Sciatic nerve (tissue), 2 donors: ENCODE results near the gene TMEM168. TPM values are rescaled to one million over a fixed set of nuclear protein-coding genes. Genes with fewer than 3 reads are reported as not detected.

Experiments
- ATAC-seq: fragments of 200-7000 bp; cut with Tn5 transposase; one replicate; pipeline ENCODE4 v1.9.1; 2020; ENCODE audit warnings: mild to moderate bottlenecking, moderate library complexity
- DNase-seq: peaks from one replicate; pipeline ENCODE4 v3.0.0-alpha.2; 2020; ENCODE audit warnings: low spot score
- intact Hi-C: fragments of 100-400 bp; cut with DNase I; formaldehyde crosslinking; loops from one replicate; pipeline ENCODE4 v1.14.2; 2022
- total RNA-seq: library from RNA; stranded (reverse); fragmentation: NEBNext Ultra II Directional; extraction: Animal tissue kit (Norgen Biotek cat#: 25700); gene quantifications from one replicate; pipeline ENCODE4 v1.2.1, GENCODE V29; 2021
- donor health status: DM: no; HTN: no; CAD: no.
- donor health status: DM: no; HTN: no; CAD: no.

TMEM168 gene
- total RNA-seq, 1 donor from 2014 or later, result 37.0 TPM

DNA sequence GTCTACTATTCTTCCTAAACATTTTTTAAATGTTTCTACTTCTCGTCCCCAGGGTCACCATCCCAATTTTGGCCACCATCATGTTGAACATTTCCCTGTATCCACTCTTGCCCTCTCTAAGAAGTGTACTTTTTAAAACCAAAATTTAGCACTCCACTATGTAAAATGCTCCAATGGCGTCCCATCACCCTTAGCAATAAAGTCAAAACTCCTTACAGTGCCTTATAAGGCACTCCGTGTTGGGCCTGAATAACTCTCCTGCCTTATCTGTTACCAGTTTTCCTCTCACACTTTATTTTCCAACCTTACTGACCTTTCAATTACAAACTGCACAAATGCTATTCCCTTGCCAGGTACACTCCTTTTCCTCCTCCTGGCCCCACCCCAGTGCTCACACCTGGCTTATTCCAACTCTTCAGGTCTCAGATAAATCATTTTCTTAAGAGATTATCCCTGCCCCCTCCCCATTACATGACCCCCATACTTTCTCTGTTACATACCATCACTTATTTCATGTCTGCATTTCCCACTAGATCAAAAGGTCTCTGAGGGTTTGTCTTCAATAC lies 1.3 kb downstream of the TMEM168 start:
- ATAC-seq, result no peak
- no peak for DNase-seq
- intact Hi-C loops, result no loop called here

DNA sequence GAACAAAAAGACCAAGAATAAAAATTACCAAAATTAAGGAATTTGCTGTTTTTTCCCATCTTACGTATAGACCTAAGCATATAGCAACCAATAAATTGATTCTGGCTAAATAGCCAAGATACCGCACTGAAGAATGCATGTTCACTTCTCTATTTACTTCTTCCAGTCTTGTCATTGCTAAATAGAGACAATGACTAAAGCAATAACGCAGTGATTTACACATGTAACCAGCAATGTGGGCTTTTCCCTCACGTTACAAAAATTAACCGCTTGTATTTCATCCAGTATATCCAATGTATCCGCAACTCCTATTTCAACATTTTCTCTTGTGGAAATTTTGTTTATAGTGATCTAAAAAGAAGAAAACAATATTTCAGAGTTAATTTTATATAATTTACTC lies 5.6 kb downstream of the TMEM168 start:
- intact Hi-C loops, result no loop called here
- no peak for ATAC-seq

DNA sequence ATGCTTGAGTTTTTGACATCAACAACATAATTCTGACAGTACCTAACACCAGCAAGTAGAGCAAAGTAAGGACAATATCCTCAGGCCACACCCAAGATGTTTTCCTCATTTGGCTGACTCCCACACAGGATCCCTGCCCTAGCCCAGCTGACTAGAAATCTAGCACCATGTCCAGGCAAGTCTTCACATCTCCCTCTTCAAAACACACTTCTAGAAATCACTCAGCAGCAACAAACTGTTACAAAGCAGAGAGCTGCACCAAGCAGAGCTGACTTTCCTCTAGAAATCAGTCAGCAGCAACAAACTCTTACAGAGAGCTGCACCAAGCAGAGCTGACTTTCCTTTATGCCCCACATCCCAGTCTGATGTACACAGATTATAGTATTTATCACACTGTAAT lies 7.7 kb downstream of the TMEM168 start:
- intact Hi-C loops, result no loop called here
- DNase-seq (no peak), ATAC-seq (no peak)

More for the DNA sequence above, 5.6 kb downstream of the TMEM168 start:
- DNase-seq, result no peak

DNA sequence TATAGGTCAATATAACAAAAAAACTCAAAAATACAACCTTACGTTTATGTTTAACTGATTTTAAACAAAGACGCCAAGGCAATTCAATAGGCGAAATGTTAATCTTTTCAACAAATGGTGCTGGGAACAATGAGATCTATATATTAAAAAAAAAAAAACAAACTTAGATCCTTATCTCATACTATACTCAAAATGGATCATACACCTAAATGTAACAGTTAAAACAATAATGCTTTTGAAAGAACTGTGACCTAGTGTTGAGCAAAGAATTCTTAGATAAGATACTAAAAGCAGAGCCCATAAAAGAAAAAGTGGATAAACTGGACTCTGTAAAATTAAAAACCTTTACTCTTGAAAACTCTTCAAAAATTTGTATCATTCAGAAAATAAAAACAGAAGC lies 8.6 kb downstream of the TMEM168 start:
- ATAC-seq (no peak), DNase-seq (no peak)
- intact Hi-C loops, result no loop called here

DNA sequence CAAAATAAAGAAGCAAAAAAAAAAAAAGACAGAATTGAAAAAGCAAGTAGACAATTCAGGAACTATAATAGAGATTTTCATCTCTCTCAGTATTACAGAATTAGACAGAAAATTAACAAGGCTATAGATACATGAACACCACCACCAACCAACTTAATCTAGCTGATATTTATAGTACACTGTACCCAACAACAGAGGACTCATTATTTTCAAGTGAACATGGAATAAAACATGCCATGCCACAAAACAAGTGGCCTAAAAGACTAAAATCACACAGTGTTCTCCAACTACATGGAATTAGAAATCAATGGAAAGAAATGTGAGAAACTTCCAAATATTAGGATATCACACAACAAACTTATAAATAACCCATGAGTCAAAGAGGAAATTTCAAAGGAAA lies 9.1 kb downstream of the TMEM168 start:
- ATAC-seq (no peak), DNase-seq (no peak)
- intact Hi-C loops, result no loop called here

DNA sequence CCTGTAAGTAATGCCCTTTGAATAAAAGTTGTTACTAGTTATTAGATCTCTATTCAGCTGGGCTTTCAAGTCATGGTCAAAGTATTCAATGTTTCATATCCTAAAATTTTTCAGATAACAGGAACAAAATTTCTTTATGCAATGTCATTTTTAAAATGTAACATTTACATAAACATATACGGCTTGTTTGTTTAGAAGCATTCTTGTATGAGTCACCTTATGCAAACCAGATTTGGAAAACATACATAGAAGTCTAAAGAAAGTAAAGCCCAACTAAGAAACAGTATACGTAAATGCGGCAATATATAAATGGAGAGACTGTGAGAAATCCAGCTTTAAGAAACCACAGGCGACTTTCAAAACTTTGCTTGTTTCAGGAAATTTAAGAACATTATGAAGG lies 10.5 kb downstream of the TMEM168 start:
- no peak for DNase-seq
- ATAC-seq, result no peak
- intact Hi-C loops, result no loop called here

DNA sequence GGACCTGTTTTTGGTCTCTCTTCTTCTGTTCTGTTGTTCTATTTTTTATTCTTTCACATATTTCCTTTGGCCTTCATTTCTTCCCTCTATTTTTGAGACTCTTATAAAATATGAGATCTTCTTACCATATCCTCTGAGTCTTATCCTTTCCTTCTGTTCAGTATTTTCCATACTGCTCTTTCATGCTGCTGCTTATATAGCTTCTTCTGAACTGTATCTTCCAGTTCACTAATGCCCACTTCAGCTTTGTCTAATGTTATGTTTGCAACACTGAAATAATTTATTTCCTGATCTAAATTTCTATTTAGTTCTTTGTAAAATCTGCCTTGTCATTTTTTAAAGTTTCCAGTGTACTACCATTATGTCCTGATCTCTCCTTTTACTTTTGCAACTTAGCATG lies 12.8 kb downstream of the TMEM168 start:
- ATAC-seq (no peak), DNase-seq (no peak)
- intact Hi-C loops, result no loop called here

DNA sequence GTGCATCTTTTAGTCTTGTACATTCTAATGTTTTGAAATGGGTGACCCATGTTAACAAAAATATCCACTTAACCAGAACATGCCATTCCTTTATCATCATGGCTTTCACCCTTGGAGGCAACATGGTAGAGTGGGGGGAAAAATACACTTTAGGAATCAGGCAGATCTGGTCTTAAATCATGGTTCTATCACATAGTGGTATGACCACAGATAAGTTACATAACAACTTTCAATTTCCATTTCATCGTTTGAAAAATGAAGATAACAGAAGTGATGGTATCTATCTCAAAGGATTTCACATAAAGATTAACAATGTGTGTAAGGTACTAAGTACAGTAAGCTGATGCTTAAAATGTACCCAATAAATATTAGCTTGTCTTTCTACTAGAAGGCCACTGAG lies 19.0 kb downstream of the TMEM168 start:
- ATAC-seq, result no peak
- intact Hi-C loops, result no loop called here

DNA sequence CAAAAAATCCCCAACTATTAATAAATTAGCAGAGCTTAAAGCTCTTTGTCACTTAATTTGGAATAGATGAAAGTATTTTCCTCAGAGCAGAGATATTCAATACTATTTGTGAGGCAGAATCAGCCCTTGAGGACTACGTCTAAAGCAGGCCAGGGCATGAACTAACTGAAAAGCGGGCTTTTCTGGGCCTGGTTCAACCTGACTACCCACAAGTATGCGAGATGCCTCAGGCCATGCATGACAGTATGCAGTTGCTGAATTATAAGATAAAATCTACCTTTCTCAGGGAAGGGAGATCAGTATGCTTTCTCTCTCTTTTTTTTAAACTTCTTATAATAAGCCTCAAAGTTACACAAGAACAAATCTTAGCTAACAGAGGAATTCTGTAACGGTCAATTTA lies 20.1 kb downstream of the TMEM168 start:
- intact Hi-C loops, result no loop called here
- ATAC-seq (no peak), DNase-seq (no peak)

More for the DNA sequence above, 19.0 kb downstream of the TMEM168 start:
- DNase-seq, result no peak

DNA sequence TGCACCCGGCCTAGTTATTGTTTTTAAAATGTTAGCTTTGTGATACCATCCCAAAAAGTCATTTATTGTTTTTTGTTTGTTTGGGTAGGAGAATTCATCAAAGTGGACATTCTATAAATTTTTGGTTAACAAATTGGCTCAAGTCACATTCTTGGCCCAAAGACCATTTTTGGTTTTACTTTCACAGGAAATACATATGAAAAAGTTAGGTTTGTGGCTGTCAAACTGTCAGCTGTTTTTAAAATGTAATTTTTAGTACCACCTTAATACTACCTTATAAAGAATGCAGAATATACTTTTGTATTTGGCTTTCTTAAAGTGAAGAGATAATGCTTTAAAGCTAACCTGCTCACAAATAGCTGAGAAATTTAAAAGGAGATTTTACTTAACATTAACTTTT lies 25.1 kb downstream of the TMEM168 start:
- ATAC-seq, result no peak
- intact Hi-C loops, result no loop called here
- no peak for DNase-seq

DNA sequence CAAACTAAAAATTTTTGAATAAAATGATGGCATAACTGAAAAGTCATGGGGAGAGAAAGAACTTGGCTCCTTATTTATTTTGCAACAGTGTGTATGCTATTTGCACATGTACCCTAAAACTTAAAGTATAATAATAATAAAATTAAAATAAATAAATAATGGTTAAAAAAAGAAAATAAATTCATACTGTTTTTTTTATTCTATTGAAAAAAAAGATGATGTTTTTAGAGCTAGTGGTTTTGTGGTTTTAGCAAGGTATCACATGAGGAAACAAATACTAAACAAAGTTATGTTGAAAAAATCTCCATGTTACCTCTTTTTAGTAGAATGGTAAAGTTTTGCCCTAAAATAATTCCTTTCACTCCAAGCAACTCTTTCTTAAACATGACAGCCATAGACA lies 26.2 kb downstream of the TMEM168 start:
- no peak for ATAC-seq
- intact Hi-C loops, result no loop called here
- DNase-seq, result no peak

DNA sequence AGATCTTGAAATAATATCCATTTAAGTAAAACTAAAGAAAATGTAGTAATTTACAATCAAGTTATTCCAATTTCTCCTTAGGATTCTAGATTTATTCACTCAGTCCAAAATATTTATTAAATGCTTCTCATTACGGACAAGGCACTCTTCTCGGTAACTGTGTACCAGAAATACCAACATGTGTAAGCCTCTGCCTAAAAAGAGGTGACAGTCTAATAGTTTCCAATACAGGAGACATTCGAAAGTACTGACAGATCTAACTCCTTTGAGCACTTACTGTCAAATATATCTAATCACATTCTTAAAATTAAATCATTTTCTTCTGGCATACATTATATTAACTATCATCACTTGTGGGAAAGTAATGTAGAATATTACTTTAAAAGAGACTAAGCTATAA lies 26.9 kb downstream of the TMEM168 start:
- DNase-seq (no peak), ATAC-seq (no peak)
- intact Hi-C loops, result no loop called here

DNA sequence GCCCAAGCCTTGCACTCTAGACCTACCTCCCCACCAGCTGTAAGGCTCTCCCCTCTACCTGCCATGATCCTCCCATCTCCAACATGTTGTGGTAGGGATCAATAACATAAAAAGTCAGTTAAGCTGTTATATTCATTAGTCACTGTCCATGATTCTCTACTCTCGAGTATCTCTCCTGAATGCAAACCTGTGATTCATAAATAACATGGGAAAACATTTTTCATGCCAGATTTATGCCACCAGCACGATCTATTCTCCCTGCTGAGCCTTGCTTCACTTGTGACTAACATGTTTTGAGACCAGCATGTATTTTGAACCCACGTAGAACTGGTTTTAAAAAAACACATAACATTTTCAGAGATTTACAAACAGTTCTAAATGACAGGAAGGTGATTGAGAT lies 30.3 kb downstream of the TMEM168 start:
- intact Hi-C loops, result no loop called here
- DNase-seq (no peak), ATAC-seq (no peak)

DNA sequence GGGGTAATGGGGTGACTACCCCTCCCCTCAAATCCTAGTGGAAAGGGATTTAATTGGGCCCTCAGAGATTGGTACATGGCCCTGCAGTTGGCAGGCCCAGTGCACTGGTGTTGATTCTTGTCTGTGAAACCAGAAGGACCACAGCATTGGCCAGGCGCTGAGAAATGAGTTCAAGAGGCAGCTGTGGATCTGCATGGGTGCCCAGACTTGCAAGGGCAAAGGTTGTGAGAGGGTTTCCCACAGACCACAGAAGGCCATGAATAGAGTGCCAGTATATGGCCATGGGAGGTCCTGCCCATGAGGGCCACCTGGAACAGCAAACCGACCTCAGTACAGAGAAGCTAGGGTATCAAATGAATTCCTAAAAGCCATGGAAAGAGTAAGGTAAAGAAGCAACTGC lies 32.9 kb downstream of the TMEM168 start:
- no peak for DNase-seq
- intact Hi-C loops, result no loop called here
- no peak for ATAC-seq

DNA sequence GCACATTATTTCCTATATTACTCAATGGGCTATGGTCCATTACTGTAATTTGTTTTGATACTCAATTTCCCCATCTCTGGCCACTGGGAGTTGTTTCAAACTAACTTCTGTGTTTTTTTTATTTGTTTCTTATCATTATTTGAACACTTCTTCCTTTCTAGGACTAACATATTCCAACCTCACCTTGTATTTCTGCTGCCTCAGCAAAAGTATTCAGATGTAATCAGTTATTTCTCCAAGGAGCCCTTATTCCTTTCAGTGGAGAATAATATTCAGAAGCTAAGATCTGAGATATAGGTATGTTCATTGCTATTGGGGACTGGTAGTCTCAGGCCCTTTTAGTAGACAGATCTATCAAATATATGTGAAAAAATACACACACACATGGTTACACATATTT lies 36.9 kb downstream of the TMEM168 start:
- ATAC-seq (no peak), DNase-seq (no peak)
- intact Hi-C loops, result no loop called here

DNA sequence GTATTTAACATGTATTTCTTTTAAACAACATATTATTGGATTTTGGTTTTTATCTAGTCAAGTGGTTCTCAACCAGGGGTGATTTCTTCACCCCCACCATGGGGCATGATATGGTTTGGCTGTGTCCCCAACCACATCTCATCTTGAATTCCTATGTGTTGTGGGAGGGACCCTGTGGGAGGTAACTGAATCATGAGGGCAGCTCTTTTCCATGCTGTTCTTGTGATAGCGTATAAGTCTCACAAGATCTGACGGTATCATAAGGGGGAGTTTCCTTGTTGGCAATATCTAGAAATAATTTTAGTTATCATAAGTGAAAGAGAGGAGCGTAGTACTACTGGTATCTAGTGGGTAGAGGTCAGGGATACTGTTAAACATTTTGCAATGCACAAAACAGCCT lies 37.6 kb downstream of the TMEM168 start:
- DNase-seq (no peak), ATAC-seq (no peak)
- intact Hi-C loops, result no loop called here

DNA sequence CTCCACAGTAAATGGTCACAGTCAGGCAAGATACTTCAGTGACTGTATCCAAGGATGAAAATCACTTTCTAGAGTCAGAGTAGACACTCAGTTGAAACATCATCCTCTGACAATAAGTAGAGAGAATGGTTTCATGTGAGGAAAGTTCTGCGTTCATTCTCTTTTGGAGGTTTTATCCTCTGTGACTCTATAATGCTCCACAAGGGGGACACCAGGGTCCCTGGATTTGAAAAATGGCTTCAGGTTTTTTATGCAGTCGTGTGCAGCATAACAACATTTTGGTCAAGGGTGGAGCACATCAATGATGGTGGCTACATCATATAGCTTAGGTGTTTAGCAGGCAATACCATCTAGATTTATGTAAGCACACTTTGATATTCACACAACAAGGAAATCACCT lies 40.4 kb downstream of the TMEM168 start:
- intact Hi-C loops, result no loop called here

DNA sequence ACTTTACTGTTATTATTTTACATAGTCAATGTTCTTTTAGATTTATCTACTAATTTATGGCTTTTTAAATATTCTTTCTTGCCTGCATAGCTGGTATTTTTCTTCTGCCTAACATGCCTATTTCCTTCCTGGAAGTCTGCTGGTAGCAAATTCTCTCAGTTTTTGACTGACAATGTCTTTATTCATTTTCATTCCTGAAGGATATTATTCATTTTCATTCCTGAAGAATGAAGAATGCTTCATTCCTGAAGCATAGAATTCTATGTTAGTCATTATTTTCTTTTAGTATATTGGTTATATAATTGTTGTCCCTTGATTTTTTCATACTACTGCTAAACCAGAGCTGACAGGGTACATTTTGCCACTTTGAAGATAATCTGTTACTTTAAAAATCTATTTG lies 41.8 kb downstream of the TMEM168 start:
- intact Hi-C loops, result no loop called here
- no peak for DNase-seq
- ATAC-seq, result no peak

More for the DNA sequence above, 40.4 kb downstream of the TMEM168 start:
- no peak for DNase-seq
- ATAC-seq, result no peak

DNA sequence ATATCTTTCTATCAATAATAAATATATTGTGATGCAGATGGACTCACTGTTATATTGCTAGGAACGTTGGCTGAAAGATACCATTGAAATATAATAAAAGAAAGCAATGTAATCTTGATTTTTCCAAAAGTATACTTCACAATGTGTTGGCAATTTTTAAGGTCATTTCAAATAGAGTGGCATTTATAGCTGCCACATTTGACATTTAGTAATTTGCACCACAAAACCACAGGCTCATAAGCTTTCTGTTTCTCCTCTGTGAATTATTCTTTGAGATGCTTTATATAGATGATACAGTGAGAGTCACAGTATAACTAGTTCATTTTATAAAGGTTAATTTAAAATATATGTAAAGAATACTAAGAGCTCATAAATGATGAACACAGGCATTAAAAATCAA lies 44.6 kb downstream of the TMEM168 start:
- intact Hi-C loops, result no loop called here
- no peak for DNase-seq
- ATAC-seq, result no peak

DNA sequence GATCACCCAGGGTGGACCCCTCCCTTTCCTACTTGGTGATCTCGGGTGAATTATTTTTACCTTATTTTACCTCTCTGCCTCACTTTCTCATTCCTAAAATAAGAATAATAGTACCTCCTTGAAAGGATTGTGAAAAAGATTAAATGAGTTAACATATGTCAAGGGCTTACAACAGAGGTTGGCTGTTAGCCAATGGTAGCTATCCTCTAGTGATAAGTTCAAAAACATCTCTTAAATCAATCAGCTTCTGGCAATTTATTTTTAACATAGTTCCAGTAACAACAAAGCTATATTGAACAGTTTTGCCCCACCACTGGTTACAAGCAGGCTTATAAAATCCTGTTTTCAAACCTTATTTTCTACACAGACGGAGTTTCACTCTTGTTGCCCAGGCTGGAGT lies 45.4 kb downstream of the TMEM168 start:
- DNase-seq, result no peak
- intact Hi-C loops, result no loop called here
- ATAC-seq, result no peak

DNA sequence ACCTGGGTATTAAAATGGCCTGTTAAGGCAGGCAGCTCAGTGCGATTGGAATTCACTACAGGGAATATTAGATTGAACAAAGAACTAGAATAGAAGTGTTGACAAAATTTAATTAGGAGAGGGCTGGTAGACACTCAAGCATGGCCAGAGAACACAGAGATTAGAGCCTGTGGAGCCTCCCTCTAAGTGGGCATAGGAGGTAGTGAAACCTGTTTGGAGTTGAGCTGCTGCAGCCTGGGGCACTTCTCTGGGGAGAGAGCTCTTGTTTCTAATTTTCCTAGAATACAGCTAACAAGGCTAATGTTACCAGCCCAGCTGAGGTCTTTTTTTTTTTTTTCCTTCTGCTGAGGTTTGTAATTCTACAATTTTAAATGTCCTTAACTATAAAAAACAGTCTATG lies 46.4 kb downstream of the TMEM168 start:
- intact Hi-C loops, result no loop called here
- no peak for ATAC-seq
- no peak for DNase-seq

DNA sequence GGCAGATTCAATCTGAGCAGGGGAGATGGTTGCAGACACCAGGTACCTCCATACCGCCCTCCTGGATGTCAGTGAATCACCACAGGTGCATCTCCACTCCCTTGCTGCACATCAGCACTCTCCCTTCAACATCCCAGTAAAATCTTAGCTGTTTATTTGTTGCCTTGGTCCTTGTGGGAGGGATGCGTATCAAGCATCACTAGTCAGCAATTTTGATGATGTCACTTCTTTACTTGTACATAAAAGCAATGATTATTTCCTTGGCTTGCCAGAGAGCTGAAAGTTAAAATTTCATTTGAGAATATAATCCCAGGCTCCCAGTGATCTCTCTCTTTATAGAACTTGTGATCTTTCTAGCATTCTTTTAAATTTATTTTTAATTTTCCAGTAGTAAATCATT lies 49.5 kb downstream of the TMEM168 start:
- ATAC-seq (no peak), DNase-seq (no peak)
- intact Hi-C loops, result no loop called here
